Fibroblast of the aortic adventitia (primary cell): ENCODE results near the gene FOXD2. TPM values are rescaled to one million over a fixed set of nuclear protein-coding genes. Genes with fewer than 3 reads are reported as not detected.
"Not testable (repeated sequence)": the region's sequence is repeated elsewhere in the genome, so short reads cannot be mapped to it uniquely, and the experiment has no call there.

Source experiments
- DNase-seq: peaks from one replicate; pipeline ENCODE4 v3.0.0-alpha.2; 2010; ENCODE audit warnings: low read depth
- H3K4me3 ChIP-seq: 2 replicates; pipeline ENCODE4 v1.5.1; 2011; ENCODE audit warnings: low read depth, mild to moderate bottlenecking, control low read depth, low read length, moderate library complexity
- CTCF ChIP-seq: IDR thresholded peaks from 2 replicates; pipeline ENCODE4 v1.5.1; 2011; ENCODE audit warnings: mild to moderate bottlenecking, low read length, control low read depth, inconsistent platforms; ENCODE audit not compliant: insufficient read depth
- total RNA-seq: library from RNA; depleted of rRNA; stranded (reverse); fragments of >200 nt; gene quantifications from 2 replicates; pipeline ENCODE4 v1.2.3, GENCODE V29; 2012; ENCODE audit warnings: low replicate concordance

FOXD2 gene
- total RNA-seq, 1 donor, result 0.36 TPM

DNA sequence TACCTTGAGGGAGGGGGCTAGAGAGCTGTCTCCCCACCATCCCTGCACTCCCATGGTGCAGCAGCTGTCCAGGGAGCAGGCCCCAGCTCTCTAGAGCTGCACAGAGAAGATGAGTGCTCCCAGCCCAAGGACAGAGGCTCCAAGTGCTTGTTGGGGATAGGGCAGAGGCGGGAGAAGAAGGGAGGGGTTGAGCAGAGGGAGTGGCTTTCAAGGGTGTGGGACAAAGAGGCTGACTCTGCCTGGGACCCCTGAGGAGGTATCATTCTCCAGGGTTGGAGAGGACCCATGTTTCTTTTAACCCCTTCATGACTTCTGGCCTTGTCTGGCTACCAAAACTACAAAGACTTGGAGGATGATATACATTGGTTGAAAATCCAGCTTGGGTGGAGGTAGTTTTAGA is 14.6 kb downstream of the FOXD2 start:
- TF ChIP-seq CTCF, result no peak
- no peak for DNase-seq

DNA sequence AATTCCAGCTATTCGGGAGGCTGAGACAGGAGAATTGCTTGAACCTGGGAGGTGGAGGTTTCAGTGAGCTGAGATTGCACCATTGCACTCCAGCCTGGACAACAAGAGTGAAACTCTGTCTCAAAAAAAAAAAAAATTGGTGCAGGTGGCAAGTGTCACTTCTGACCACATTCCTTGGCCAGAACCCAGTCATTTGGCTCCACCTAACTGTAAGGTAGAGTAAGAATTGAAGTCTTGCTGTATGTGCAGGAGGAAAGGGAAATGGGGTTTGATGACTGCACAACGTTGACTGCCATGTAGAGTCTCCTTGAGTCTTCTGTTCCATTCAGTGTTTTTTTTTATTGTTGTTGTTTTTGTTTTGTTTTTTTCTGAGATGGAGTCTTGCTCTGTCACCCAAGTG is 16.1 kb downstream of the FOXD2 start:
- not testable (repeated sequence) for DNase-seq, H3K4me3 ChIP-seq

More for the DNA sequence above, 14.6 kb downstream of the FOXD2 start:
- no peak overlapping the region for H3K4me3 ChIP-seq

GRCh38 chr1:47456250-47456649 is 18.4 kb downstream of the FOXD2 start:
- no peak for TF ChIP-seq CTCF
- no peak overlapping the region for H3K4me3 ChIP-seq
- DNase-seq, result no peak

DNA sequence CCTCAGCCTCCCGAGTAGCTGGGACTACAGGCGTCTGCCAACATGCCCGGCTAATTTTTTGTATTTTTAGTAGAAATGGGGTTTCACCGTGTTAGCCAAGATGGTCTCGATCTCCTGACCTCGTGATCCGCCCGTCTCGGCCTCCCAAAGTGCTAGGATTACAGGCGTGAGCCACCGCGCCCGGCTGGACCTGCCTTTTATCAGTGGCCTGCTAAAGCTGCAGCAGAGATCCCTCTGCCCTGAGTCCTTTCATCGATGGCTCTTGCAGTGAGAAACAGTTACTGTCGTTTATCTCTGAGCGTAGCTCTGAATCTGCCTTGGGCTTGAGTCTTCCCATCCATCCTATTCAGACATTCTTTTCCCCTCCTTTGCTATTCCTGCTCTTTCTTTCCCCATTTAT is 19.7 kb downstream of the FOXD2 start:
- H3K4me3 ChIP-seq, DNase-seq: not testable (repeated sequence)

- no peak for DNase-seq
Observed at GRCh38 chr1:47459253-47459788, 21.5 kb downstream of the FOXD2 start.

GRCh38 chr1:47460040-47460439 is 22.2 kb downstream of the FOXD2 start:
- no peak overlapping the region for H3K4me3 ChIP-seq
- DNase-seq, result no peak
- TF ChIP-seq CTCF, result no peak

More at GRCh38 chr1:47459253-47459788, 21.5 kb downstream of the FOXD2 start:
- TF ChIP-seq CTCF, result no peak
- no peak overlapping the region for H3K4me3 ChIP-seq

DNA sequence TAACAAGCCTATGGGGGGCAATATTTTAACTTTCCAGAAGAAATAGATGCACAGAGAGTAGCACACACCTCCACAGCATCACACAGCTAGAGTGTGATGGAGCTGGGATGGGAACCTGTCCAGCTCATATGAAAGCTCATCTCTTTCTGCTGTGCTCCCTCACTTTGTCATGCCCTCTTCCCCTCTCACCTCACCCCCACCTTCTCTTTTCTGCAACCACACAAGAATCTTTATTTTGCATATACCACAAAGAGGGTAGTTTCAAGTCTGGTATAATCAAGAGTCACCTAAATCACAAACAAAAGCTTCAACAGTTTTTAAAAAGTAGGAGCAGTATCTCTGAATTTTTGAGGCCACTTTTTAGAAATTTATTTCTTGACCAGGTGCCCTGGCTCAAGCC is 22.6 kb downstream of the FOXD2 start:
- H3K4me3 ChIP-seq, result no peak overlapping the region
- DNase-seq, result no peak
- no peak for TF ChIP-seq CTCF

- peak; percentile 31 for DNase-seq
Observed at GRCh38 chr1:47465605-47466004, 27.8 kb downstream of the FOXD2 start.

More at GRCh38 chr1:47465605-47466004, 27.8 kb downstream of the FOXD2 start:
- H3K4me3 ChIP-seq, result no peak overlapping the region
- no peak for TF ChIP-seq CTCF
